ENCODE data around the gene METAP1D.
"Not testable (repeated sequence)": the region's sequence is repeated elsewhere in the genome, so short reads cannot be mapped to it uniquely, and the experiment has no call there.

METAP1D gene

DNA sequence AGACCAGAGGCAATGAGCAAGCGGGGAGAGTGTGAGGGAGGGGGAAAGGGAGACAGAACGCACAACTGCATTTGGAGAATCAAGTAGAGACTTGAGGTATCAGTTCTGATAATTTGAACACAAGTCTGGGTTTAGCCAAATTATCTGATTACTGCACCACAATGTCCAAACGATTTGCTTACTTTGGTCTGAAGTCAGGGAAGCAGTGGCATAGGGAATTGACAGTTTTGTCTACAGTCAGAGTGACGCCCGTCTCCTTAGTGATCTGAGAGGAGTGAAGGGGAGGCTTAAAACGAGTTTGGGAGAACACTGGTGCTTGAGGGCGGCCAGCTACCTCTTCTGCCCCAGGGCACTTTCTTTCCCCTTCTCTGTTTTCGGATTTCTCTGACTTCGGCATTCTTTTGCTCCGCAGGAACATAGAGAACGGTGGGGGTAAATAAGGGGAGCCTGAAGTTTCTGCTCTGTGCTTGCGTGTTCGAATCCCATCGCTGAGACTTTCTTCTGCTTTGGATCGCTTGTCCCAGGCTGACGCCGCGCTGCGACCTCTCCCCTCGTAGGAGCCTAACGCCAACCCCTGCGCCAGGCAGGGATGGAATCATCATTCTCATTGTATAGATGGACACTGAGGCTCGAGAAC is 105.8 kb downstream of the METAP1D start:
- DNase-seq, result no peak

- no peak for DNase-seq
Measured at GRCh38 chr2:172106108-172106961, 106.6 kb downstream of the METAP1D start.

- no peak for DNase-seq
Measured at GRCh38 chr2:172107690-172108586, 108.2 kb downstream of the METAP1D start.

GRCh38 chr2:172108587-172108930 is 108.8 kb downstream of the METAP1D start:
- no peak for DNase-seq

DNA sequence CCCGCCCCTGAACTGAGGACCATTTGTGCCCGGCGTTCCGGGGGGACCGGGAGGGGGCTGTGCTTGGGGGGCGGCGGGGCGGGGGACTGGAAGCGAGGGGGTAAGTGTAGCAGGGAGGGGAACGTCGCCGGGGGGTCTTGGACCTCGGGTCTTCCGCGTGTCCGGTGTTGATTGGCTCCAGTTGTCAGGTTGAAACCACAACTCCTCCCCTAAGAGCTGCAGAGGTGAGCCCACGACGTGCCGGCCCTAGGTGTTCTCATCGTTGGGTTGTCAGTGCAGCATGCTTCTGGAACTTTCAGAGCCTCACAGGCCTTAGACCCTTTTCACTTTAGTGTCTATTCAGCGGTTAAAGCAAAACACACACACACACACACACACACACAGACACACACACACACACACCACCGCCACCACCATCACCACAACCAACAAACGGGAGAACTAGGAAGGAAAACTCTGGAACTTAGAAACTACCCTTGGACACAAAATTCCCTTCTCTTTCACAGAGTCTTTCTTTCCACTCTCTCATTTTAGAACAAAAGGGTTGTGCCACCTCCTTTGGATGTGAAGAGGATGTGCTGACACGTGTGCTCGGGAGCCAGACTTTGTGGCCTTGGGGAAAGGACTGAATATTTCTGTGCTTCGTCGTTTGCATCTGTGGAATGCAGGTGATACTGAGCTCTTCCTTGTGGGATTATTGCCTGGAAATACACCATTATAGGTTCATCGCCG is 109.7 kb downstream of the METAP1D start:
- no peak for DNase-seq

DNA sequence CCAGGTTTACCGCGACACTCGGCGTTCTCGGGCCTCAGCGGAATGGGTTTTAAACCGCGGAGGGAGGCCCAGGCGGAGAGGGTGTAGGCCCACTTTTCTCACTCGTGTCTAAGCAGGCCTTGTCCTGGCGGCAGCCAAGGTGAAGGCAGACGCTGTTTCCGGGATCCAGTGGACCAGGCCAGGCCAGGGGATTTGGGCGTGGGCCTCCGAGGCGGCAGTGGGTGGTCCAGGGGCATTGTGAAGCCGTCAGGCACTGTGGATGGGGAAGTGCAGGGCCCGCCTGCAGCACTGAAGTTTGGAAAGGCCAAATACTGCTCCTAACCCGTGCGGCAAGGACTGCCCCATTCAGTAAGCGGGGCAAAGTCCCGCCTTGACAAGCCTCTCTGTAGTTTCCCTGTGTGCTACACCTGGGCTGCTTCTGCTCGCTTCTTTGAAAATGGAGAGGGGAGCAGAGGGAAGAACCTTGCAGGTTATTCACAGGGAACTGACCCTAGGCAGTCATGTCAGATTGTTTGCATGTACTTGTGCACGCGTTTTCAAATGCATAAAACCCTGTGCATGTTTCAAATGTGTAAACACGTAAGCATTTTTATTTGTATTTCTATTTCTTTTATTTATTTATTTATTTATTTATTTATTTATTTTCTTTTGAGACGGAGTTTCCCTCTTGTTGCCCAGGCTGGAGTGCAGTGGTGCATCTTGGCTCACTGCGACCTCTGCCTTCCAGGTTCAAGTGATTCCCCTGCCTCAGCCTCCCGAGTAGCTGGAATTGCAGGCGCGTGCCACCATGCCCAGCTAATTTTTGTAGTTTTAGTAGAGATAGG is 110.4 kb downstream of the METAP1D start:
- no peak for DNase-seq

GRCh38 chr2:172113617-172114016 is 113.9 kb downstream of the METAP1D start:
- DNase-seq, result no peak

GRCh38 chr2:172114176-172114575 is 114.4 kb downstream of the METAP1D start:
- DNase-seq, result not testable (repeated sequence)

GRCh38 chr2:172114579-172114978 is 114.8 kb downstream of the METAP1D start:
- no peak for DNase-seq

DNA sequence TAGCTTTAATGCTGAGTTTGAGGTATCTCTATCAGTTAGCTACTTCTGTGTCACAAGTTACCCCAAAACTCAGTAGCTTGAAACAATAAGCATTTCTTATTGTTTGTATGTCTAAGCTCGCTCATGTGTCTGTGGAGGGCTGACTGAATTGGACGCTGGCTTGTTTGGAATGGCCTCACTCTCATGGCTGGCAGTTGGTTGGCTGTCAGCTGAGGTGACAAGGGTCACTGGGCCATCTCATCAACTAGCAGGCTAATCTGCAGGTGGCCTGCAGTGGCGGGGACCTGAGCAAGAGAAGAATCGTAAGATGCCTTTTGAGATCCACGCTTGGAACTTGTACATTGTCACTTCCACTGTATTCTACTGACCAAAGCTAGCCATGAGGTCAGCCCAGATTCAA is 116.4 kb downstream of the METAP1D start:
- DNase-seq, result no peak

DNA sequence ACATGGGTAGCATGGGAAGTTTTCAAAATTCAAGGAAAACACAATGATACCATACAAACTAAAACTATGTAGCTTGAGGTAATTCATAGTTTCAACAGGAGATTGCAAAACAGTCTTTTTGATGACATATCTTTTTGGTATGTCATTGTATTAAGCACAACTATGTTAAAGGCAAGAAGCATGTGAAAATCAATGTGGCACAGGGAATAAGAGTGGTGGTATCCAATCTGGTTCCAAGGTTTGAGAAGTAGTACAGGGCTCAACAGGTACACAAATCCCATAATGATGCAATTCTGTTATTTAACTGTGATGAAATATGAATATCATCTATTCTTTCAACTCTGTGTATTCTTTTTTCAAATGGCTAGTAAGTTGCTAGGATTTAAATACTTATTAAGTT is 119.3 kb downstream of the METAP1D start:
- DNase-seq, result no peak

DNA sequence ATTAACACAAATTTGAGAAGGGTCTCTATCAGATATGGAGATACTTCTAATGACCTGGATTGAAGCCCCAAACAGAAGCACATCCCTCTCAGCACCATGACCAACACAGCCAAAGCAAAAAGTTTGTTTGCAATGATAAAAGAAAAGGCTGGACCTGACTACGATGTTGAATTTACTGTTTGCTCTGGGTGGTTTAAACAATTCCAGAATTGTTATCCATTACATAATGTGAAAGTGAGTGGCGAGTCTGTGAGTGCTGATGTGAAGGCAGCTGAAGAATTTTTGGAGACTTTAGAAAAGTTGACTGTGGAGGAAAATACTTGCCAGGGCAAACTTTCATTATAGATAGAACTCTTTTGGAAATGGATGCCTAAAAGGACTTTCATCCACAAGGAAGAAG is 120.4 kb downstream of the METAP1D start:
- no peak for DNase-seq

GRCh38 chr2:172128484-172128883 is 128.7 kb downstream of the METAP1D start:
- DNase-seq, result no peak

DNA sequence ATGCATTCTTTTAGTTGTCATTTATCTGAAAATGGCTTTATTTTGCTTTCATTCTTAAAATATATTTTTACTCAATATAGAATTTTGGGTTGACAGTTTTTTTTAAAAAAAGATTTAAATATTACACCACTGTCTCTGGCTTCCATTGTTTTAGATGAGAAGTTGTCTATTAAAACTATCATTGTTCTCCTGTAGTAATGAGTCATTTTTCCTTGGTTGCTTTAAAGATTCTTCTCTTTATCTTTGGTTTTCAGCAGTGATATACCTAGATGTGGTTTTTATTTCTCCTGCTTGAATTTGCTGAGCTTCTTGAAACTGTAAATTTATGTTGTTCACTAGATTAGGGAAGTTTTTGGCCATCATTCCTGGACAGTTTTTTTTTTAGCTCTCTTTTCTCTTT is 129.7 kb downstream of the METAP1D start:
- no peak for DNase-seq
